DND-41 (cell line): ENCODE data around the gene ANKRD40.

ENCODE experiments used
- EZH2 ChIP-seq: IDR thresholded peaks from 3 replicates; pipeline ENCODE4 v1.6.1; 2012; ENCODE audit warnings: borderline replicate concordance, low read depth, mild to moderate bottlenecking, moderate library complexity, low read length, inconsistent platforms; ENCODE audit not compliant: severe bottlenecking
- TF ChIP-seq, protein P1 (sequence below): IDR thresholded peaks from 2 replicates; pipeline ENCODE4 v1.5.1; 2012; ENCODE audit warnings: borderline replicate concordance, low read length, moderate library complexity, mild to moderate bottlenecking; ENCODE audit not compliant: poor library complexity, severe bottlenecking; ENCODE audit errors: extremely low read depth

DNA sequence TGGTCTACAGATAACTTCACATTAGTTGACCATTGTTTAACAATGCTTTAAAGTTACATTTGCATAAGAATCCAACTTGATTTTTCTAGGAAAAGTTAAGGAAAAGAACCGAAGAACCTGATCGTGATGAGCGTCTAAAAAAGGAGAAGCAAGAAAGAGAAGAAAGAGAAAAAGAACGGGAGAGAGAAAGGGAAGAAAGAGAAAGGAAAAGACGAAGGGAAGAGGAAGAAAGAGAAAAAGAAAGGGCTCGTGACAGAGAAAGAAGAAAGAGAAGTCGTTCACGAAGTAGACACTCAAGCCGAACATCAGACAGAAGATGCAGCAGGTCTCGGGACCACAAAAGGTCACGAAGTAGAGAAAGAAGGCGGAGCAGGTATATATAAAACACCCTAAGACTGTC lies 37.9 kb upstream of the ANKRD40 start:
- no peak for TF ChIP-seq EZH2
- TF ChIP-seq, protein P1, sequence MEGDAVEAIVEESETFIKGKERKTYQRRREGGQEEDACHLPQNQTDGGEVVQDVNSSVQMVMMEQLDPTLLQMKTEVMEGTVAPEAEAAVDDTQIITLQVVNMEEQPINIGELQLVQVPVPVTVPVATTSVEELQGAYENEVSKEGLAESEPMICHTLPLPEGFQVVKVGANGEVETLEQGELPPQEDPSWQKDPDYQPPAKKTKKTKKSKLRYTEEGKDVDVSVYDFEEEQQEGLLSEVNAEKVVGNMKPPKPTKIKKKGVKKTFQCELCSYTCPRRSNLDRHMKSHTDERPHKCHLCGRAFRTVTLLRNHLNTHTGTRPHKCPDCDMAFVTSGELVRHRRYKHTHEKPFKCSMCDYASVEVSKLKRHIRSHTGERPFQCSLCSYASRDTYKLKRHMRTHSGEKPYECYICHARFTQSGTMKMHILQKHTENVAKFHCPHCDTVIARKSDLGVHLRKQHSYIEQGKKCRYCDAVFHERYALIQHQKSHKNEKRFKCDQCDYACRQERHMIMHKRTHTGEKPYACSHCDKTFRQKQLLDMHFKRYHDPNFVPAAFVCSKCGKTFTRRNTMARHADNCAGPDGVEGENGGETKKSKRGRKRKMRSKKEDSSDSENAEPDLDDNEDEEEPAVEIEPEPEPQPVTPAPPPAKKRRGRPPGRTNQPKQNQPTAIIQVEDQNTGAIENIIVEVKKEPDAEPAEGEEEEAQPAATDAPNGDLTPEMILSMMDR, result no peak
